HepG2 (cell line): ENCODE results near the gene MAP3K19. TPM values are rescaled to one million over a fixed set of nuclear protein-coding genes. Genes with fewer than 3 reads are reported as not detected.
A peak's percentile ranks its signal among the peaks of the same experiment; 100 is the strongest.

Experiments used
- AGO2 ChIP-seq: fragments of 200-400 bp; formaldehyde crosslinking; optimal IDR thresholded peaks from 2 replicates; pipeline ENCODE3; 2017; ENCODE audit warnings: mild to moderate bottlenecking, low read depth, low read length, moderate library complexity
- ARNT ChIP-seq: fragments of 450-650 bp; IDR thresholded peaks from 2 replicates; pipeline ENCODE4 v1.6.1; 2017
- HDAC1 ChIP-seq: sonication (generic); formaldehyde crosslinking; IDR thresholded peaks from 2 replicates; pipeline ENCODE4 v1.5.1; 2020; ENCODE audit warnings: mild to moderate bottlenecking, missing genetic modification reagents
- KMT2A ChIP-seq: sonication (generic); formaldehyde crosslinking; IDR thresholded peaks from 2 replicates; pipeline ENCODE4 v1.4.0; 2020; ENCODE audit warnings: missing genetic modification reagents
- MYPOP ChIP-seq: sonication (generic); formaldehyde crosslinking; IDR thresholded peaks from 2 replicates; pipeline ENCODE4 v1.8.1; 2023; ENCODE audit warnings: mild to moderate bottlenecking, moderate library complexity, missing genetic modification reagents
- NFE2L2 ChIP-seq: fragments of 150-350 bp; IDR thresholded peaks from 2 replicates; pipeline ENCODE4 v1.6.1; 2014; ENCODE audit warnings: low read length
- NFYC ChIP-seq: IDR thresholded peaks from 2 replicates; pipeline ENCODE4 v1.6.1; 2016; ENCODE audit warnings: missing genetic modification reagents, missing compliant biosample characterization
- PITX1 ChIP-seq: sonication (generic); formaldehyde crosslinking; IDR thresholded peaks from 2 replicates; pipeline ENCODE4 v1.5.1; 2020; ENCODE audit warnings: mild to moderate bottlenecking, missing genetic modification reagents
- POGZ ChIP-seq: sonication (generic); formaldehyde crosslinking; IDR thresholded peaks from 2 replicates; pipeline ENCODE4 v1.4.0; 2020; ENCODE audit warnings: mild to moderate bottlenecking, missing genetic modification reagents
- REST ChIP-seq, 2 experiments: IDR thresholded peaks; 2 replicates each; pipeline ENCODE4 v1.6.1; 2011 to 2012; ENCODE audit warnings: low read length in 2 of 2, borderline replicate concordance in 1 of 2, low read depth in 1 of 2, mild to moderate bottlenecking in 1 of 2, moderate library complexity in 1 of 2
- REXO4 ChIP-seq: sonication (generic); formaldehyde crosslinking; IDR thresholded peaks from 2 replicates; pipeline ENCODE4 v1.8.0; 2022; ENCODE audit warnings: missing genetic modification reagents, mild to moderate bottlenecking, borderline replicate concordance
- RXRA ChIP-seq: sonication (generic); formaldehyde crosslinking; IDR thresholded peaks from 2 replicates; pipeline ENCODE4 v1.5.1; 2020; ENCODE audit warnings: missing genetic modification reagents
- SRSF4 ChIP-seq: fragments of 200-400 bp; formaldehyde crosslinking; IDR thresholded peaks from one replicate; pipeline ENCODE4 v1.6.1; 2018; ENCODE audit warnings: mild to moderate bottlenecking, low read depth, low read length, moderate library complexity; ENCODE audit not compliant: poor library complexity, severe bottlenecking
- TEAD2 ChIP-seq: sonication (generic); formaldehyde crosslinking; IDR thresholded peaks from 2 replicates; pipeline ENCODE4 v1.9.0; 2021; ENCODE audit warnings: missing genetic modification reagents
- THYN1 ChIP-seq: sonication (generic); formaldehyde crosslinking; IDR thresholded peaks from 2 replicates; pipeline ENCODE4 v1.8.1; 2023; ENCODE audit warnings: low read depth, mild to moderate bottlenecking, moderate library complexity, missing genetic modification reagents, borderline replicate concordance
- YEATS4 ChIP-seq: sonication (generic); formaldehyde crosslinking; IDR thresholded peaks from 2 replicates; pipeline ENCODE4 v1.4.0; 2020; ENCODE audit warnings: missing genetic modification reagents, borderline replicate concordance
- ZEB1 ChIP-seq: IDR thresholded peaks from 2 replicates; pipeline ENCODE4 v1.6.1; 2012; ENCODE audit warnings: mild to moderate bottlenecking, low read depth, inconsistent platforms; ENCODE audit not compliant: insufficient replicate concordance
- ZNF234 ChIP-seq: sonication (generic); formaldehyde crosslinking; conservative IDR thresholded peaks from 2 replicates; pipeline ENCODE4 v1.5.1; 2020; ENCODE audit warnings: mild to moderate bottlenecking, missing genetic modification reagents
- ZNF570 ChIP-seq: sonication (generic); formaldehyde crosslinking; IDR thresholded peaks from 2 replicates; pipeline ENCODE4 v1.4.0; 2020; ENCODE audit warnings: mild to moderate bottlenecking, missing genetic modification reagents, borderline replicate concordance
- ZNF788 ChIP-seq: sonication (generic); formaldehyde crosslinking; IDR thresholded peaks from 2 replicates; pipeline ENCODE4 v1.5.0; 2020; ENCODE audit warnings: mild to moderate bottlenecking, missing genetic modification reagents, borderline replicate concordance
- ZSCAN25 ChIP-seq: sonication (generic); formaldehyde crosslinking; IDR thresholded peaks from 2 replicates; pipeline ENCODE4 v1.8.0; 2022; ENCODE audit warnings: mild to moderate bottlenecking, missing genetic modification reagents
- polyA plus RNA-seq, 8 experiments: library from polyadenylated mRNA; depleted of rRNA in 3 of 8; stranded (reverse) in 7 of 8; unstranded in 1 of 8; fragments of >200 nt; fragmentation: Illumina TruSeq in 4 of 8; extraction: Trizol in 4 of 8; gene quantifications; 2 replicates each; pipeline versions ENCODE4 v1.2.1 to v1.2.3, GENCODE V29; 2011 to 2016; ENCODE audit warnings: low read depth in 4 of 8, missing spikeins in 1 of 8, mixed read lengths in 1 of 8; ENCODE audit not compliant: insufficient read depth in 1 of 8
- total RNA-seq, 5 experiments: library from RNA; depleted of rRNA; stranded (reverse); fragments of >200 nt; fragmentation: Illumina TruSeq; extraction: Trizol; gene quantifications; 2 replicates each; pipeline ENCODE4 v1.2.3, GENCODE V29; 2016; ENCODE audit warnings: low read depth in 1 of 5
- TF ChIP-seq, protein P1 (sequence below): sonication (generic); formaldehyde crosslinking; IDR thresholded peaks from 2 replicates; pipeline ENCODE4 v1.5.0; 2020; ENCODE audit warnings: missing genetic modification reagents
- TF ChIP-seq, protein P2 (sequence below): sonication (generic); formaldehyde crosslinking; IDR thresholded peaks from 2 replicates; pipeline ENCODE4 v1.4.0; 2020; ENCODE audit warnings: mild to moderate bottlenecking, missing genetic modification reagents

Gene MAP3K19
- total and polyA plus RNA-seq, 2 of the 13 experiments (the other 11 are each of a cell fraction or from before 2014, with no cell fraction given) = not detected

DNA sequence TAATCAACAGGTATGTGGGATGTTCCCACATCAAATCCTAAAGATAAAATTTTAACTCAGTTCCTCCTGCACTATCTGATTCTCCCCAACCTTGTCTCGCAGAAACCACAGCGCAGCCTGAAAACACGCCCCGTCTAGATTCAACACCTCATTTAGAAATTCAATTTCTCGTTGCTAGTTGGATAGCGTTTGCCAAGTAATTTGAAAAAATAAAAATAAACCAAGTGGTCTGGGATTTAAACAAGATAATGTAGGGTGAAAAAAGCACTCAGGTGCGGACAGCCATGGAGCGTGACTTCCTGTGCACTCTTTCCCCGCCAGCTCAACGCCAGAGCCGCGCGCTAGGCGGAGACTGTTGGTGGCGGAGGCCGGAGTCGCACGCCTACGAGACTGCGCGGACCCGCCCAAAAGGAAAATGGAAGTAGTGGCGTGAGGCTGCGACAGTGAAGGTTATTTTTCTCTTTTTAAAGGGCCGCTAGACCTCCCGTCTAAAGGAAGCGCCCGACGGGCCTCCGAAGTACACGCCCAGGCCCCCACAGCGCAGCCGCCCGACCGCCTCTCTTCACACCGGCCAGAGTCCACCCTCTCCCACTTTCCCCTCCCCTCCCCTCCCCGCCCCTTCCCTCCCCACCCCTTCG lies 129.2 kb downstream of the MAP3K19 start (continued):
- no peak for TF ChIP-seq AGO2
- TF ChIP-seq, protein P1, sequence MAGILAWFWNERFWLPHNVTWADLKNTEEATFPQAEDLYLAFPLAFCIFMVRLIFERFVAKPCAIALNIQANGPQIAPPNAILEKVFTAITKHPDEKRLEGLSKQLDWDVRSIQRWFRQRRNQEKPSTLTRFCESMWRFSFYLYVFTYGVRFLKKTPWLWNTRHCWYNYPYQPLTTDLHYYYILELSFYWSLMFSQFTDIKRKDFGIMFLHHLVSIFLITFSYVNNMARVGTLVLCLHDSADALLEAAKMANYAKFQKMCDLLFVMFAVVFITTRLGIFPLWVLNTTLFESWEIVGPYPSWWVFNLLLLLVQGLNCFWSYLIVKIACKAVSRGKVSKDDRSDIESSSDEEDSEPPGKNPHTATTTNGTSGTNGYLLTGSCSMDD = no peak
- TF ChIP-seq ZEB1 = peak; percentile 67
- no peak for TF ChIP-seq ZNF788
- no peak for TF ChIP-seq THYN1 (CRISPR knock-in tag)
- peak; percentile 19 for TF ChIP-seq SRSF4
- peak; percentile 61; the same call in 1 of the 2 replicates for TF ChIP-seq KMT2A (CRISPR knock-in tag)
- TF ChIP-seq ZSCAN25 (CRISPR knock-in tag) = peak; percentile 99
- no peak for TF ChIP-seq TEAD2 (CRISPR knock-in tag)
- TF ChIP-seq MYPOP (CRISPR knock-in tag) = peak; percentile 72
- no peak for TF ChIP-seq NFYC (CRISPR knock-in tag)
- TF ChIP-seq ARNT = no peak
- no peak for TF ChIP-seq HDAC1
- TF ChIP-seq, protein P2, sequence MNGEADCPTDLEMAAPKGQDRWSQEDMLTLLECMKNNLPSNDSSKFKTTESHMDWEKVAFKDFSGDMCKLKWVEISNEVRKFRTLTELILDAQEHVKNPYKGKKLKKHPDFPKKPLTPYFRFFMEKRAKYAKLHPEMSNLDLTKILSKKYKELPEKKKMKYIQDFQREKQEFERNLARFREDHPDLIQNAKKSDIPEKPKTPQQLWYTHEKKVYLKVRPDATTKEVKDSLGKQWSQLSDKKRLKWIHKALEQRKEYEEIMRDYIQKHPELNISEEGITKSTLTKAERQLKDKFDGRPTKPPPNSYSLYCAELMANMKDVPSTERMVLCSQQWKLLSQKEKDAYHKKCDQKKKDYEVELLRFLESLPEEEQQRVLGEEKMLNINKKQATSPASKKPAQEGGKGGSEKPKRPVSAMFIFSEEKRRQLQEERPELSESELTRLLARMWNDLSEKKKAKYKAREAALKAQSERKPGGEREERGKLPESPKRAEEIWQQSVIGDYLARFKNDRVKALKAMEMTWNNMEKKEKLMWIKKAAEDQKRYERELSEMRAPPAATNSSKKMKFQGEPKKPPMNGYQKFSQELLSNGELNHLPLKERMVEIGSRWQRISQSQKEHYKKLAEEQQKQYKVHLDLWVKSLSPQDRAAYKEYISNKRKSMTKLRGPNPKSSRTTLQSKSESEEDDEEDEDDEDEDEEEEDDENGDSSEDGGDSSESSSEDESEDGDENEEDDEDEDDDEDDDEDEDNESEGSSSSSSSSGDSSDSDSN (CRISPR knock-in tag) = no peak; the same call in 1 of the 2 replicates
- TF ChIP-seq ZNF234 = no peak
- no peak for TF ChIP-seq ZNF570
- TF ChIP-seq YEATS4 (CRISPR knock-in tag) = peak; percentile 67
- TF ChIP-seq RXRA (CRISPR knock-in tag) = no peak
- peak; percentile 42; the same call in 1 of the 2 replicates for TF ChIP-seq POGZ (CRISPR knock-in tag)
- TF ChIP-seq NFE2L2 = no peak
- TF ChIP-seq PITX1 (CRISPR knock-in tag) = peak; percentile 54; the same call in 1 of the 2 replicates
- peak in 1 of 2 experiments; percentile 70; a peak in 2 of 4 replicates for TF ChIP-seq REST (IDR thresholded peaks at IDR 0.05; ENCODE audit: borderline replicate concordance in 1 of 2, low read depth in 1 of 2, low read length in 2 of 2)
- no peak for TF ChIP-seq REXO4 (CRISPR knock-in tag)
